H1 (cell line): ENCODE measurements around the gene RASSF5. TPM values are rescaled to one million over a fixed set of nuclear protein-coding genes. Genes with fewer than 3 reads are reported as not detected.

ENCODE experiments used
- CTCF ChIA-PET: fragments of 300-600 bp; sonication (Branson Sonifier 250); formaldehyde crosslinking; loops from one replicate; lab custom pipeline; 2021; ENCODE audit not compliant: partially characterized antibody; lab: Charles Lee
- POLR2A ChIA-PET: fragments of 300-600 bp; sonication (Branson Sonifier 250); formaldehyde crosslinking; loops from one replicate; lab custom pipeline; 2021; ENCODE audit warnings: inconsistent platforms; ENCODE audit not compliant: partially characterized antibody; lab: Charles Lee
- DNase-seq, 2 experiments: peaks; one replicate each; pipeline versions ENCODE4 v3.0.0 to v3.0.0-alpha.2; 2010 to 2022; ENCODE audit warnings: low spot score in 2 of 2, low read depth in 1 of 2, mixed read lengths in 1 of 2
- FAIRE-seq: peaks from 2 replicates; lab custom pipeline; 2011; peaks lifted over from hg19 to GRCh38; lab: Jason Lieb, UNC
- H2AFZ ChIP-seq: 2 replicates; pipeline ENCODE4 v1.8.1; 2012; ENCODE audit warnings: low read length, inconsistent platforms
- H2AK5ac ChIP-seq: 2 replicates; pipeline ENCODE4 v1.6.1; 2013; ENCODE audit warnings: low read depth, low read length
- H2BK120ac ChIP-seq: replicated peaks from 2 replicates; pipeline ENCODE3; 2013; ENCODE audit warnings: low read depth, low read length, inconsistent platforms
- H2BK12ac ChIP-seq: 2 replicates; pipeline ENCODE4 v1.6.1; 2013; ENCODE audit warnings: low read depth, low read length
- H2BK15ac ChIP-seq: 2 replicates; pipeline ENCODE4 v1.6.1; 2013; ENCODE audit warnings: low read length
- H2BK20ac ChIP-seq: 2 replicates; pipeline ENCODE4 v1.6.1; 2013; ENCODE audit warnings: low read length
- H2BK5ac ChIP-seq: 2 replicates; pipeline ENCODE4 v1.6.1; 2013; ENCODE audit warnings: low read depth, low read length
- H3K14ac ChIP-seq: 2 replicates; pipeline ENCODE4 v1.6.1; 2013; ENCODE audit warnings: inconsistent platforms; ENCODE audit not compliant: insufficient read length
- H3K18ac ChIP-seq: 2 replicates; pipeline ENCODE4 v1.6.1; 2013; ENCODE audit warnings: low read length; ENCODE audit errors: extremely low read depth
- H3K23ac ChIP-seq: 2 replicates; pipeline ENCODE4 v1.6.1; 2013; ENCODE audit warnings: inconsistent platforms; ENCODE audit not compliant: insufficient read length
- H3K23me2 ChIP-seq: 2 replicates; pipeline ENCODE4 v1.6.1; 2013; ENCODE audit warnings: low read depth, low read length
- H3K27ac ChIP-seq: 2 replicates; pipeline ENCODE4 v1.6.1; 2011; ENCODE audit warnings: low read depth, low read length, inconsistent platforms
- H3K27me3 ChIP-seq, 4 experiments: replicated peaks in 1 of 4; 1 replicate in 1 of 4; 2 replicates in 3 of 4; pipeline versions ENCODE4 v1.6.1 to v1.8.1; 2011 to 2013; ENCODE audit warnings: low read length in 3 of 4, mild to moderate bottlenecking in 3 of 4, inconsistent platforms in 2 of 4, mixed read lengths in 2 of 4, moderate library complexity in 1 of 4; ENCODE audit not compliant: control insufficient read depth in 3 of 4, insufficient read depth in 3 of 4; ENCODE audit errors: extremely low read depth in 1 of 4
- H3K36me3 ChIP-seq, 4 experiments: 2 replicates each; pipeline versions ENCODE4 v1.6.1 to v1.8.1; 2011 to 2013; ENCODE audit warnings: mild to moderate bottlenecking in 4 of 4, low read length in 3 of 4, moderate library complexity in 2 of 4, control low read depth in 1 of 4, inconsistent platforms in 1 of 4; ENCODE audit not compliant: insufficient read depth in 4 of 4, control insufficient read depth in 2 of 4
- H3K4ac ChIP-seq: replicated peaks from 2 replicates; pipeline ENCODE3; 2013; ENCODE audit warnings: low read length, low read depth, mixed read lengths, inconsistent platforms; ENCODE audit not compliant: insufficient read length
- H3K4me1 ChIP-seq, 4 experiments: replicated peaks in 1 of 4; 1 replicate in 1 of 4; 2 replicates in 3 of 4; pipeline versions ENCODE4 v1.6.1 to v1.8.1; 2011 to 2013; ENCODE audit warnings: low read length in 3 of 4, inconsistent platforms in 2 of 4, mixed read lengths in 1 of 4; ENCODE audit not compliant: insufficient read depth in 4 of 4, control insufficient read depth in 3 of 4
- H3K4me2 ChIP-seq, 2 experiments: 2 replicates each; pipeline versions ENCODE4 v1.6.1 to v1.8.1; 2011 to 2013; ENCODE audit warnings: low read depth in 2 of 2, low read length in 2 of 2, control low read depth in 1 of 2, inconsistent platforms in 1 of 2, mild to moderate bottlenecking in 1 of 2; ENCODE audit not compliant: insufficient read depth in 1 of 2
- H3K4me3 ChIP-seq, 4 experiments: fragments of 200-600, 300-600 bp in 1 of 4; sonication (generic), shearing (Covaris generic), sonication (Bioruptor Twin) in 1 of 4; 2 replicates each; pipeline versions ENCODE4 v1.5.1 to v1.8.1; 2011 to 2016; ENCODE audit warnings: low read length in 4 of 4, low read depth in 3 of 4, control low read depth in 2 of 4, inconsistent platforms in 2 of 4, mild to moderate bottlenecking in 2 of 4, mixed read lengths in 1 of 4, moderate library complexity in 1 of 4; ENCODE audit not compliant: insufficient read depth in 2 of 4; ENCODE audit errors: extremely low read depth in 1 of 4
- H3K56ac ChIP-seq: replicated peaks from 2 replicates; pipeline ENCODE3; 2013; ENCODE audit warnings: low read depth, mild to moderate bottlenecking, mixed read lengths, low read length, inconsistent platforms; ENCODE audit not compliant: insufficient read length
- H3K79me1 ChIP-seq: 2 replicates; pipeline ENCODE4 v1.6.1; 2013; ENCODE audit warnings: low read depth, low read length, control low read depth
- H3K79me2 ChIP-seq, 2 experiments: 2 replicates each; pipeline versions ENCODE4 v1.6.1 to v1.8.1; 2012 to 2013; ENCODE audit warnings: low read length in 2 of 2, mild to moderate bottlenecking in 2 of 2, inconsistent platforms in 1 of 2; ENCODE audit not compliant: insufficient read depth in 2 of 2, control insufficient read depth in 1 of 2
- H3K9ac ChIP-seq, 4 experiments: replicated peaks in 1 of 4; 1 replicate in 1 of 4; 2 replicates in 3 of 4; pipeline versions ENCODE4 v1.6.1 to v1.8.1; 2011 to 2013; ENCODE audit warnings: low read depth in 3 of 4, low read length in 3 of 4, control low read depth in 2 of 4, mild to moderate bottlenecking in 2 of 4, moderate library complexity in 2 of 4, inconsistent platforms in 1 of 4; ENCODE audit errors: extremely low read depth in 1 of 4
- H3K9me3 ChIP-seq, 2 experiments: 2 replicates each; pipeline versions ENCODE4 v1.6.1 to v1.8.1; 2012 to 2013; ENCODE audit warnings: mild to moderate bottlenecking in 2 of 2, moderate library complexity in 2 of 2, control low read depth in 1 of 2, inconsistent platforms in 1 of 2, low read depth in 1 of 2, low read length in 1 of 2, mixed read lengths in 1 of 2; ENCODE audit not compliant: insufficient read depth in 2 of 2
- H4K20me1 ChIP-seq, 2 experiments: replicated peaks in 1 of 2; 2 replicates each; pipeline versions ENCODE3 to v1.8.1; 2011 to 2013; ENCODE audit warnings: inconsistent platforms in 2 of 2, low read length in 2 of 2, mild to moderate bottlenecking in 1 of 2; ENCODE audit not compliant: insufficient read depth in 2 of 2, control insufficient read depth in 1 of 2
- H4K5ac ChIP-seq: 2 replicates; pipeline ENCODE4 v1.6.1; 2013; ENCODE audit warnings: low read length, low read depth, mixed read lengths, inconsistent platforms; ENCODE audit not compliant: insufficient read length
- H4K8ac ChIP-seq: 2 replicates; pipeline ENCODE4 v1.8.0; 2013; ENCODE audit warnings: mild to moderate bottlenecking, moderate library complexity, low read length, inconsistent platforms; ENCODE audit not compliant: insufficient read depth; ENCODE audit errors: extremely low read depth
- H4K91ac ChIP-seq: replicated peaks from 2 replicates; pipeline ENCODE3; 2013; ENCODE audit warnings: low read length, mixed read lengths, inconsistent platforms; ENCODE audit not compliant: insufficient read length
- CBX8 ChIP-seq: fragments of 300-800, 300-1000 bp; sonication (generic); IDR thresholded peaks from 2 replicates; pipeline ENCODE4 v1.7.1; 2016; ENCODE audit warnings: low read depth, low read length, borderline replicate concordance
- CEBPB ChIP-seq: IDR thresholded peaks from 2 replicates; pipeline ENCODE4 v1.6.1; 2012; ENCODE audit warnings: low read depth, low read length
- CHD1 ChIP-seq: IDR thresholded peaks from 2 replicates; pipeline ENCODE4 v1.6.1; 2012; ENCODE audit warnings: low read depth, low read length, improper control_type of control experiment
- JUND ChIP-seq: IDR thresholded peaks from 2 replicates; pipeline ENCODE4 v1.6.1; 2011; ENCODE audit warnings: mild to moderate bottlenecking, improper control_type of control experiment, low read length
- KDM1A ChIP-seq: fragments of 200-600, 300-600 bp; sonication (generic); IDR thresholded peaks from 2 replicates; pipeline ENCODE4 v1.7.1; 2016; ENCODE audit warnings: mild to moderate bottlenecking, low read length, borderline replicate concordance
- KDM5A ChIP-seq: fragments of 200-600 bp; IDR thresholded peaks from 2 replicates; pipeline ENCODE4 v1.7.1; 2012; ENCODE audit warnings: mild to moderate bottlenecking, low read length, inconsistent platforms, mixed read lengths
- RAD21 ChIP-seq, 2 experiments: IDR thresholded peaks in 1 of 2; conservative IDR thresholded peaks in 1 of 2; 2 replicates each; pipeline ENCODE4 v1.6.1; 2011; ENCODE audit warnings: low read depth in 2 of 2, low read length in 2 of 2, improper control_type of control experiment in 1 of 2, inconsistent platforms in 1 of 2, mild to moderate bottlenecking in 1 of 2, moderate library complexity in 1 of 2
- RXRA ChIP-seq: IDR thresholded peaks from 2 replicates; pipeline ENCODE4 v1.6.1; 2011; ENCODE audit warnings: low read depth, mild to moderate bottlenecking, low read length, moderate library complexity; ENCODE audit not compliant: insufficient read depth
- TBP ChIP-seq: IDR thresholded peaks from 2 replicates; pipeline ENCODE4 v1.6.1; 2011; ENCODE audit warnings: low read depth, low read length, improper control_type of control experiment
- TEAD4 ChIP-seq: IDR thresholded peaks from 2 replicates; pipeline ENCODE4 v1.6.1; 2012; ENCODE audit warnings: low read depth, low read length, inconsistent platforms, mixed read lengths
- ZNF274 ChIP-seq: IDR thresholded peaks from 2 replicates; pipeline ENCODE4 v1.7.0; 2012; ENCODE audit warnings: low read length, borderline replicate concordance; ENCODE audit errors: extremely low read depth
- WGBS, 2 experiments: shearing (Covaris generic) in 1 of 2; methylation state at CpG; one replicate each; pipeline versions ENCODE4 v1.1.6 to v1.1.7; 2013 to 2015; ENCODE audit warnings: low lambda C conversion rate in 2 of 2, mixed read lengths in 2 of 2, inconsistent platforms in 1 of 2, low coverage in 1 of 2, missing lambda C conversion rate in 1 of 2; ENCODE audit not compliant: insufficient replicate concordance in 2 of 2, insufficient coverage in 1 of 2, insufficient read length in 1 of 2; ENCODE audit errors: extremely low coverage in 1 of 2, missing lambda C conversion rate in 1 of 2; 5-methylcytosine and 5-hydroxymethylcytosine counted together
- polyA plus RNA-seq, 7 experiments: library from polyadenylated mRNA; depleted of rRNA in 3 of 7; stranded (reverse) in 5 of 7; unstranded in 2 of 7; fragments of >200 nt in 5 of 7; fragments of 200-250 nt in 2 of 7; gene quantifications; 1 replicate in 5 of 7; 2 replicates in 1 of 7; 4 replicates in 1 of 7; pipeline versions ENCODE4 v1.2.1 to v1.2.3, GENCODE V29; 2011 to 2013; ENCODE audit warnings: missing spikeins in 2 of 7, mixed read lengths in 2 of 7
- total RNA-seq: library from RNA; stranded (reverse); fragmentation: NEBNext Ultra II Directional; extraction: Animal tissue kit (Norgen Biotek cat#: 25700); gene quantifications from 2 replicates; pipeline ENCODE4 v1.2.1, GENCODE V29; 2021
- TF ChIP-seq, protein P1 (sequence below), 3 experiments: IDR thresholded peaks; 1 replicate in 2 of 3; 2 replicates in 1 of 3; pipeline versions ENCODE4 v1.5.1 to v1.6.1; 2011; ENCODE audit warnings: low read length in 3 of 3, mild to moderate bottlenecking in 3 of 3, inconsistent platforms in 2 of 3, low read depth in 1 of 3, moderate library complexity in 1 of 3; ENCODE audit not compliant: insufficient read depth in 1 of 3; ENCODE audit errors: control extremely low read depth in 1 of 3

RASSF5 gene
- total and polyA plus RNA-seq, 2 of the 8 experiments (the other 6 are each of a cell fraction or from before 2014, with no cell fraction given), result 0.82 to 1.8 TPM

DNA sequence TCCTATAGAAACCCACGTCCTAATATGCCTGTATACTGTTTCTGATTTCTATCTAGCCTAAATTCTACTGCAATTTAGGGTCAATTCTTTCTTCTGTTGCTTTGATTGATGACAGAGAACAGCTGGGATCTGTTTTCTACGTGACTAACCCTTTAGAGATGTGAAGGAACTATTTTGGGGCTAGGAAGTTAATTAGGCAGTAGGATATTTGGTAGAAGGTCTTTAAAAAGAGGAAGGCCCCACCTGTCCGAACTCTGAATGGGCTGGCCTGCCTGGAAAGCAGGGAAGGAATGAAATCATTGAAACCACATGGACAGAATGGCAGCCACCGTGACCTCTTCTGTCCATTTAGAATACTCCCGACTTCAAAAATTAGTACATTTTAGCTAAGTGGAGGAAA lies 83.9 kb downstream of the RASSF5 start:
- no peaks in the 10 kb centered on the region for H3K4me1 ChIP-seq
- H3K27me3 ChIP-seq, result no peaks in the 10 kb centered on the region
- 82% methylated on average over 5 of the region's 5 CpGs; no CpG with 5 or more reads in 1 of the 2 experiments for WGBS, 2 experiments
- H2BK12ac ChIP-seq, result no peak overlapping the region
- H3K4ac ChIP-seq, result no peak overlapping the region
- CTCF ChIA-PET, result interaction anchor here (0.6 to 4.3 kb wide), 23 partner anchors 8 to 641 kb away, joined by 3 to 27 read pairs (median 5); partner anchors contain the start of genes EIF2D and IKBKE
- POLR2A ChIA-PET, result interaction anchor here (0.8 to 1.5 kb wide), 2 partner anchors 24 to 40 kb away, joined by 3 to 4 read pairs; no protein-coding TSS in a partner anchor
- no peak overlapping the region for H2BK120ac ChIP-seq
- H4K5ac ChIP-seq, result no peak overlapping the region
- H3K27ac ChIP-seq, result no peak overlapping the region
- TF ChIP-seq TBP (no peak), KDM5A (no peak), KDM1A (no peak), JUND (no peak), CHD1 (no peak), TEAD4 (no peak), CEBPB (no peak), RAD21 (IDR thresholded peaks at IDR 0.05 in 1 of 2, conservative IDR thresholded peaks at IDR 0.05 in 1 of 2; ENCODE audit: low read depth in 2 of 2, low read length in 2 of 2) (no peak), ZNF274 (no peak), CBX8 (no peak), RXRA (no peak)
- TF ChIP-seq, protein P1, sequence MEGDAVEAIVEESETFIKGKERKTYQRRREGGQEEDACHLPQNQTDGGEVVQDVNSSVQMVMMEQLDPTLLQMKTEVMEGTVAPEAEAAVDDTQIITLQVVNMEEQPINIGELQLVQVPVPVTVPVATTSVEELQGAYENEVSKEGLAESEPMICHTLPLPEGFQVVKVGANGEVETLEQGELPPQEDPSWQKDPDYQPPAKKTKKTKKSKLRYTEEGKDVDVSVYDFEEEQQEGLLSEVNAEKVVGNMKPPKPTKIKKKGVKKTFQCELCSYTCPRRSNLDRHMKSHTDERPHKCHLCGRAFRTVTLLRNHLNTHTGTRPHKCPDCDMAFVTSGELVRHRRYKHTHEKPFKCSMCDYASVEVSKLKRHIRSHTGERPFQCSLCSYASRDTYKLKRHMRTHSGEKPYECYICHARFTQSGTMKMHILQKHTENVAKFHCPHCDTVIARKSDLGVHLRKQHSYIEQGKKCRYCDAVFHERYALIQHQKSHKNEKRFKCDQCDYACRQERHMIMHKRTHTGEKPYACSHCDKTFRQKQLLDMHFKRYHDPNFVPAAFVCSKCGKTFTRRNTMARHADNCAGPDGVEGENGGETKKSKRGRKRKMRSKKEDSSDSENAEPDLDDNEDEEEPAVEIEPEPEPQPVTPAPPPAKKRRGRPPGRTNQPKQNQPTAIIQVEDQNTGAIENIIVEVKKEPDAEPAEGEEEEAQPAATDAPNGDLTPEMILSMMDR (IDR thresholded peaks at IDR 0.05; ENCODE audit: control extremely low read depth in 1 of 3, insufficient read depth in 1 of 3, low read depth in 1 of 3, low read length in 3 of 3), result no peak
- no peak overlapping the region for H4K8ac ChIP-seq
- H2BK20ac ChIP-seq, result no peak overlapping the region
- no peaks in the 10 kb centered on the region for H4K20me1 ChIP-seq
- FAIRE-seq (no peak), DNase-seq (no peak)
- H2BK15ac ChIP-seq, result no peak overlapping the region
- H3K18ac ChIP-seq, result no peak overlapping the region
- H3K9ac ChIP-seq, result no peak overlapping the region
- no peak overlapping the region for H4K91ac ChIP-seq
- H3K14ac ChIP-seq, result no peak overlapping the region
- no peak overlapping the region for H2BK5ac ChIP-seq
- no peaks in the 10 kb centered on the region for H3K9me3 ChIP-seq
- no peak overlapping the region for H3K23ac ChIP-seq
- H3K4me3 ChIP-seq, result no peak overlapping the region
- no peak overlapping the region for H3K56ac ChIP-seq
- no peak overlapping the region for H3K4me2 ChIP-seq
- no peaks in the 10 kb centered on the region for H3K23me2 ChIP-seq
- no peak overlapping the region for H2AK5ac ChIP-seq
- no peak overlapping the region for H2AFZ ChIP-seq
- H3K79me2 ChIP-seq, result no peaks in the 10 kb centered on the region
- no peaks in the 10 kb centered on the region for H3K79me1 ChIP-seq
- H3K36me3 ChIP-seq, result peaks cover 2 to 23% (median 13%) of the 10 kb centered on the region in 4 experiments; a peak in 7 of 8 replicates
